Transverse colon (tissue), 4 donors: ENCODE data around the gene TBC1D22B.

Experiments
- POLR2AphosphoS5 ChIP-seq, 3 donors: sonication (generic); formaldehyde crosslinking; IDR thresholded peaks; one replicate each; pipeline ENCODE4 v1.6.1; 2016; ENCODE audit warnings: antibody characterized with exemption in 3 of 3
- TF ChIP-seq, protein P1 (sequence below), 5 experiments: fragments of 200-600 bp in 3 of 5; fragments of 450-650 bp in 2 of 5; sonication (generic) in 3 of 5; IDR thresholded peaks; 1 replicate in 2 of 5; 2 replicates in 3 of 5; pipeline ENCODE4 v1.5.1; 2016 to 2017; ENCODE audit warnings: antibody characterized with exemption in 5 of 5, inconsistent platforms in 3 of 5, mild to moderate bottlenecking in 2 of 5, moderate library complexity in 1 of 5

DNA sequence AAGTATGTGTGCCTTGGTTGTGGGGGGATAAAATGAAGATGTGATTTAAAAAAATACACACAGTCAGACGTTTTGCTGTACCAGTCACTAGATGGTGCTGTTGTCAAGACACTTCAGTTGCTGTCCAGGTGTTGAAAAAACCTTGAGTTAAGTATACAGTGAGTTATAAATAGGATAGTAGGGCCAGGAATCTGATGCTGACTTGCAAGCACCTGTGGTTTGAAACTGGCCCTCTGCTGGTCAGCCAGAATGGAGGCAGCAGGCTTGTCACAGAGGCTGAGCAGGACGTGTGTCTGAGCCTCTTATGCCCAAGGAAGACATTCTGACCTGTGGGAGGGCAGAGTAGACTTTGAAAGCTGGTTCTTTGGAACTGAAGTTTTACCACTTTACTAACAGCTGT lies 124.0 kb downstream of the TBC1D22B start:
- TF ChIP-seq, protein P1, sequence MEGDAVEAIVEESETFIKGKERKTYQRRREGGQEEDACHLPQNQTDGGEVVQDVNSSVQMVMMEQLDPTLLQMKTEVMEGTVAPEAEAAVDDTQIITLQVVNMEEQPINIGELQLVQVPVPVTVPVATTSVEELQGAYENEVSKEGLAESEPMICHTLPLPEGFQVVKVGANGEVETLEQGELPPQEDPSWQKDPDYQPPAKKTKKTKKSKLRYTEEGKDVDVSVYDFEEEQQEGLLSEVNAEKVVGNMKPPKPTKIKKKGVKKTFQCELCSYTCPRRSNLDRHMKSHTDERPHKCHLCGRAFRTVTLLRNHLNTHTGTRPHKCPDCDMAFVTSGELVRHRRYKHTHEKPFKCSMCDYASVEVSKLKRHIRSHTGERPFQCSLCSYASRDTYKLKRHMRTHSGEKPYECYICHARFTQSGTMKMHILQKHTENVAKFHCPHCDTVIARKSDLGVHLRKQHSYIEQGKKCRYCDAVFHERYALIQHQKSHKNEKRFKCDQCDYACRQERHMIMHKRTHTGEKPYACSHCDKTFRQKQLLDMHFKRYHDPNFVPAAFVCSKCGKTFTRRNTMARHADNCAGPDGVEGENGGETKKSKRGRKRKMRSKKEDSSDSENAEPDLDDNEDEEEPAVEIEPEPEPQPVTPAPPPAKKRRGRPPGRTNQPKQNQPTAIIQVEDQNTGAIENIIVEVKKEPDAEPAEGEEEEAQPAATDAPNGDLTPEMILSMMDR (IDR thresholded peaks at IDR 0.05) = peak; percentile 54 to 66 (median 55)
- no peak for TF ChIP-seq POLR2AphosphoS5 (IDR thresholded peaks at IDR 0.05)
